Posterior cingulate gyrus (tissue), 11 donors: Measurements from ENCODE around the gene HDDC2.

Experiments used
- DNase-seq, 10 donors: peaks; one replicate each; pipeline versions ENCODE4 v3.0.0 to v3.0.0-alpha.2; 2020 to 2021; ENCODE audit warnings: mixed read lengths in 3 of 10
- intact Hi-C: fragments of 100-400 bp; cut with DNase I; formaldehyde crosslinking; loops from one replicate; pipeline ENCODE4 v1.15.1; 2023

The HDDC2 gene

DNA sequence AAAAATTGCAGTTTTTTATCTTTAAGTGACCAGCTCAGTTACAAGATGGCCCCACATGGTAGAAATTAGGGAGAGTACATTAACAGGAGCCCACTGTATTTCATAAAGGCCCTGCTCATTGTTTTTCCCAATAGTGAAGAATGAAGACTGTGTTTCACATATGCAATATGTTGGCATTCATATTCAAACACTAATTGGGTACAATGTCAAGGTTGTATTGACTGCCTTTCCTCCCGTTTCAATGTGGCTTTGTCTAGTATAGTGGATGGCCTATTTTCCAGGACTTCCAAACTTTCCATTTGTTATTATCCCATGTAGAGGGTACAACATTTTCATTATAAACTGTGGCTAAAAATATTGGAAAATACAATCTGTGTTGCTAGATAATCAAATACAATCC lies 51.3 kb downstream of the HDDC2 start:
- DNase-seq = no peak
- intact Hi-C loops = no loop called here

DNA sequence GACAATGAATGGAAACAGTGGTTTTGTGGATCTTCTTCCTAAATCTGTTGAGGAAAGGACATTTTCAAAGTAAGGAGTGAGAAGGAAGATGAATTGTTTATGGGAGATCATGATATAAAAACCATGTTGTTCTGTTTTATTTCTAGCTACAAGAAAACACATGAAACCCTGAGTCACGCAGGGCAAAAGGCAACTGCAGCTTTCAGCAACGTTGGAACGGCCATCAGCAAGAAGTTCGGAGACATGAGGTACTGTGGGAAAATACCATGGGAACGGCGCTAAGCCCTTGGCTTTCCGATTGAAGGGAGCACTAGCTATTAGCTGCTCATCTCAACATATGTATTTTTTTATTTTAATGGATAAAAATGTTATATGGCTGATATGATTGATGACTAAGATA lies 53.6 kb downstream of the HDDC2 start:
- DNase-seq = no peak
- intact Hi-C loops = no loop called here

DNA sequence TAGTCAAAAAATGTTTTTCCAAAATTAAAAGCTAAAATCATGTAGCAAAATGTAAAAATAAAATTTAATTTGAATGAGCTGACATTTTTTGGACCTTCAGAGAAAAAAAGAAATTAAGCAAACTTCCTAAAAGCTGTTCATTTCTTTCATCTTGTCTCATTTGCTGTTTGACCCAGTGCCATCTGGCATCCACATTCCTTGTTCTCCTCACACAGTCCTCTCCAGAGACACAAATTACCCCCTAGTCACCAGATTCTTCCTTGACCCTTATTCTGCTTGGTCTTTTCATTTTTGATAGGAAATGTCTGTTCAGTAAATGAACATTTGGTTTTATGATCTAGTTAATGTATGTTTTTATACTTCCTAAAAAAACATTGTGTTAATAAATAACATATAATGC lies 55.2 kb downstream of the HDDC2 start:
- DNase-seq = no peak
- intact Hi-C loops = no loop called here

DNA sequence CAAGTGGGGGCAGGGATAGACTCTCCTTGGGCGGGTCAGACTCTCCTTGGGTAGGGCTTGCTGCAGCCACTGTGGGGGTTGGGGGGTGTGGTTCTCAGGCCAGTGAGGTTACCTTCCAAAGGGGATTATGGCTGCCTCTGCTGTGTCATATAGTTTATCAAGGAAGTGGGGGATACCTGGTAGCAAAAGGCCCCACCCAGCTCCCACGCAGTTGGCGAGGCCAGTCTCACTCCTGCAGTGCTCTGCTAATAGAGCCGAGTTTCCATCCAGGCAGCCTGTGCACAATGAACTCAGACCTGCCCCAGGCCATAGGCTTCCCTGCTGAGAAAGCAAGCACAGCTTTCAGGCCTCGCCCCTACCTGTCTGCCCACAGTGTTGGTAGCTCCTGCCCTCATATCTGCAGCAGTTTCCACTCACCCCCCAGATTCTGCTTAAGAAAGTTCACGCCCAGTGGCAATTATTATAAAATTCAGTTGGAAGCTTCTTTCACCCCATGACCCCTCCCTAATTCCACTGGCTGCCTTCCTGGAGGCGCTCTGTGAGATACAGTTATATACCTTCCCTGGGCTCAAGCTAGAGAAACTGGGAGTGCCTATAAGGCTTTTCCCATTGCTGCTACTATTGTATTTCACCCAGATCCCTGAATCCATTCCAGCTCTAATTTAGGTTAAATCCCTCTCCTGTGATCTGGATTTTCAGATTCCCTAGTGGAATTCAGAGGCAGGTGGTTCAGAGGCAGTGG lies 56.1 kb downstream of the HDDC2 start:
- no peak for DNase-seq
- intact Hi-C loops = no loop called here

DNA sequence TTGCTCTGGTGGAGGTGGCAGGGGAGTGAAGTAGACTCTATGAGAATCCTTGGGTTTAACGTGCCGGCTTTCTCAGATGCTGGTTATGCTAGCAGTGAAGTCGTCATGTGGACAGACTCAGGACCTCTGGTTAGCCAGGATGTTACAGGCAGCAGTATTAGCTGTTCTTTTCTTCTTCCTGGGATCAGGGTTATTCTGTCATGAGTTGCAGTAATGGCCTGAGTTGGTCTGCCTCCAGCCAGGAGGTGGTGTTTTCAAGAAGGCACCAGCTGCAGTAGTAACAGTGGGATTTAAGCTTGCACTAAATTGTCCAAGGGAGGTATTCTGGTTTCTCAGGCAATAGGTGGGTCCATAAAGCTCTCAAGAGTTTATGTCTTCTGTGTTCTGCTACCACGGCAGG lies 56.7 kb downstream of the HDDC2 start:
- intact Hi-C loops = no loop called here

DNA sequence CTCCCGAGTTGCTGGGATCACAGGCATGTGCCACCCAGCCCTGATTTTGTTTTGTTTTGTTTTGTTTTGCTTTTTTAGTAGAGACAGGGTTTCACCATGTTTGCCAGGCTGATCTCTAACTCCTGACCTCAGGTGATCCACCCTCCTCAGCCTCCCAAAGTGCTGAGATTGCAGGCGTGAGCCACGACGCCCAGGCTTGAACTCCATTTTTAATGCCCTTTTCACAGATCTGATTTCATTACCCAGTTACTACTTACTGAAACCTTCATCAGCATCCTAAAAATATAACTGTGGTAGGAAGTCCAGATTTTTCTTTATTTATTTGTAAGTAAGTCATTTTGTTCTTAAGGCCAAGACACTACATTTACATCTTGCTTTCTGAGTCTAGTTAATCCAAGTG lies 64.0 kb downstream of the HDDC2 start:
- intact Hi-C loops = no loop called here
- DNase-seq = no peak

More for the DNA sequence above, 56.7 kb downstream of the HDDC2 start:
- DNase-seq = no peak

DNA sequence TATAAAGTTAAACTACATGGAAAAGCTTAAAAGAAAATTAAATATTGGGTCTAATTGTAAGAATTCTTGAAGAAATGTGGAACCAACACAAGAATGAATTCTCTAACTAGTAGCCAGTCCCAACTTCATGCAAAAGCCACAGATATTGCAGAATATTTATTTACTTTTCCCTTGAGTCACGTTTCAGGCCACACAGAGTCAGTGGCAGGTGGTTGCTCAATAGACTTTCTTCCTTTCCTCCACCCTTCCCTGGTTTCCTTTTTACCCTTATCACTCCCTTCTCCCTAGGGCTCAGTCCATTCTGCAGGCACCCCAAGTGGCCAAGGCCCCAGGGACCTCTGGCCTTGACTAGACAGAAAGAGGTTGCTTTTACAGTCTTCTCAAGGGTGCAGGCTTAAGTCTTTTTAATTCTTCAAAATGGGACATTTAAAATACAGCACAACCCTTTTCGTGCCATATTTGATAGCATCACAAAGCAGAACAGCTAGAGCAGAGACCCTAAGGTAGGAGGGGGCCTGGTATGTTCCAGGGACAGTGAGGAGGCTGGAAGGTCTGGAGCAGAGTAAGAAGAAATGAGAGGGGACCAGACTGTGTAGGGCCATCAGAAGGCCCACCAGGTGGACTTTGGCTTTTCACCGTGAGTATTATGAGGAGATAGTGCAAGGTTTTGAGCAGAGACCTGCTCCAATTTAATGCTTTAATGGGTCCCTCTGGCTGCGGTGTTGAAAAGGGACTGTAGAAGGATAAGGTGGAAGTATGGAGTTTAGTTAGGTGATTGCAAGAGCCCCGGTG lies 65.0 kb downstream of the HDDC2 start:
- intact Hi-C loops = no loop called here
- no peak for DNase-seq

DNA sequence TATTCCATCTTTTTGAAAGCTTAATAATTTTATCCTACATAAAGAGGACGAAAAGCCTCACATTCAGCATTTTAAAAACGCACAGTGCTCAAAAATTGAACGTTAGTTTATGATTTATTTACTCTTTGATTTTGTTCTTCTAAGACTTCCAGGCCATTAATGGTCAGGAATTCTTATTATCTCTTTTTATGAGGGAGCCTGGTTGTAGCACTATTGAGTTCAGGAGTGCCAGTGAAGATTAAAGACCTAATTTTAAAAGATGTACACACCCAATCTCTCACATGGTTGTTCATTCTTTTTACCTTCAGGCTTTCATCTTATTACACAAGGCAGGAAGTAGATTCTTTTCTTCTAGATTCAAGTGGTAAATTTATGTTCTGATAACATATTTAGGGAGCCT lies 68.6 kb downstream of the HDDC2 start:
- intact Hi-C loops = no loop called here
- no peak for DNase-seq

DNA sequence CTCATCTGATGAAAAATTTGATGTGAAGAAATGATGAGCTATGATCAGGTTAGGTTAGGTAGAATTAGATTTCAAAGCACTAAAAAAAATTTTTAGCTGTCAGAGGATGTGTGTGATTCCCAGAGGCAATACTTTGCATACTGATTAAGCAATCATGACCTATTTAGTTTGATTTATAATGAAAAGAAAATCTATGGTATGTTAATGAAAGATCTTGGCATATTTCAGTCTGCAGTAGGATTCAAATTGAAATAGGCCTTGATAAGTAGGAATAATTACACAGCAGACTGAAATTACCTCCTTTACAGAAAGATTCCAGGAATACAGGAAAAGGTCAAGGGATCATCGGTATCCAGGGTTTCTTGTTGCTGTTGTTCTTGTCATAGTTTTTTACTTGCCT lies 69.3 kb downstream of the HDDC2 start:
- no peak for DNase-seq
- intact Hi-C loops = no loop called here

DNA sequence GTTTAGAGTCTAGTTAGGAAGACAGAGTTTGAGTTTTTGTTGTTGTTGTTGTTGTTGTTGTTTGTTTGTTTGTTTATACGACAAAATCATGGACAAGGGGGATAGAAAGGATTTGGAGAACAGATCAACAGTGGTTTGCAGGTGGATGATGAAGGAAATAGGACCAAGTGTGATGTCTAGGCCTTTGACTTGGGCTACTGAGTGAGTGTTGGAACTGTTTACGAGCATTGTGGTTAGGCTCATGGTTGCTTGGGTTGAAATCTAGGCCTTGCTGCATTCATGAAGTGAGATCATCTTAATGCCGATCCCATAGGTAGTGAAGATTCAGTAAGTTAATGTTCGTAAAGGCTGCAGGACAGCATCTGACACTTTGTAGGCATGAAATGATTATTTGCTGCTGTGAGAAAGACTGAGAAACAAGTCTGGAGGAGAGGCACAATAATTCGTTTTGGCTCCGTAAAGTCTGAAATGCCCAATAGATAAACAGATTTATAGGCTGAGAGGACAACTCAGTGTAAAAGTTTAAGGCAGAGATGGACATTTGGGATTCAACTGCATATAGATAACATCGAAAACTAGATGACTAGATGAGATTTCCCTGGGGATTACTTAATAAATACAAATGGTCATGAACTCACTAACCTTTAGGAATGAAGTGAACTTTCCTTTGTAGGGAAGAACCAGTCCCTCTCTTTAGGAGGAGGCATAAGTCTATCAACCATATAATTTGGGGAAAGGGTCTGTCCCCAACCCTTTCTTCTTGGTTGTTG lies 70.0 kb downstream of the HDDC2 start:
- no peak for DNase-seq
- intact Hi-C loops = no loop called here

DNA sequence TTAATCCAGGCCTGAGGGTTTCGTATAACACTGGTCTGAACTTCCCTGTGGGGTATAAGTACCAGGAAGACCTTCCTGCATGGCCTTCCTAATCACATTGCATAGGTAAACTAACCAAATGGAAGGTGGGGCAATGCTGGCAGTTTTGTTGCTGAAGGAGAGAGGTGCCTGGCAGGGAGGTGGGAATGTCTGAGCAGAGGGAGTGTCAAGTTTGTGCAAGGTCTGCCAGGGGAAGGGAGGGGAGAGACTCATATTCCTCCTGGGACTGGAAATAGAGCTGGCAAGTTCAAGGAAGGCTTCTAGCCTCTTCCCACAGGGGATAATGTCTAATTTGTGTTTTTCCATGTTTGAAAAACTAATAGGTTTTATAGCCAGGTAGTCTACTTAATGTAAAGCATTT lies 70.6 kb downstream of the HDDC2 start:
- DNase-seq = no peak
- intact Hi-C loops = no loop called here

DNA sequence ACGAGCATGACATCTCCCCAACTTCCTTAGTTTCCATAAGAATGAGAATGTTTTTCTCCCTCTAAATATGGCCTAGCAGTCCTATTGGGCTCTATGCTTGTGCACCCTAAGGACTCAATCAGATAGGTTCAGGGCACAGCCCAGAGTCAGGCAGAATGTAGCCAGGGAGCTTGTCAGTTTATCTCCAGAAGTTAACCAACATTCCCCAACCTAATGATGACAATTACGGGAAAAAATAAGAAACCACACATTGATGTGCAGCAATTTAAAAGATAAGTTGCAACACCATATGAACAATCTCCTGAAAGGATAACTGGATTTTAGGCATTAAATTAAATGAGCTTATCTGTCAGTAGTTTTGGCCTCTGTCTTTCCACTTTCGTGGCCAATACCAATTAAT lies 71.1 kb downstream of the HDDC2 start:
- no peak for DNase-seq
- intact Hi-C loops = no loop called here

DNA sequence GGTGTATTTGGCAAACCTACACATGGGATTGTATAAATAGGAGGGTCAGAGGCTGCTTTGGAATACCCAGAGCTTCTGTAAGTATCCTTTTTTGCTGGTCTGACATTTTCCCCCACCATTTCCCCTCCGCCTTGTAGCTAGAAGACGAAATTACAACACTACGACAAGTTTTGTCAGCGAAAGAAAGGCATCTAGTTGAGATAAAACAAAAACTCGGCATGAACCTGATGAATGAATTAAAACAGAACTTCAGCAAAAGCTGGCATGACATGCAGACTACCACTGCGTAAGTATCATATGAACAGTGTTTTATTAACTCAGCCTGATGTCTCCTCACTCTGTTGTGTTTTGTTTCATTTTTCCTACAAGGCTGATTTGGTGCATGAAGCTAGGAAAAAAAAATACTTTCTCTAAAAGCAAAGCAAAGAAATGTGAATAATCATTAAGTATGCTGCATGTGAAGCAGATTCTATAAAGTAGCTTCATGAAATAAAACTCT lies 72.7 kb downstream of the HDDC2 start:
- intact Hi-C loops = no loop called here
- DNase-seq = no peak

DNA sequence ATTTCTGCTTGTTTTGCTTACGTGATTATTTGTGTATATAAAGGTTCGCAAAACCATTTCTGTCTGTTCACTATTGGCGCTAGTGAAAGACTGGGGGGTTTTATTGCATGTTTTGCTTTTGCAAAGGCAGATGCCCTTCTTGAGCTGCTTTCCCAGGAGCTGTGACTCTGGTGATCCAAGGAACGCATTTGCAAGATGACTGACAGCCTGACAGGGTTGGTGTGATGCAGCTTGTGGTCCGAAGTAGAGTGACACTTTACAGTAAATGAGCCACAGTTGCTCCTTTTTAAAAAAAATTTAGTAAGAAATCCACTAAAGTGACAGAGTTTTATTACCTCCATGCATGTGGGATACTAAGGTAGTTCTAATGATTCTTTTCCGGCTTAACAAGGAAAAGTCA lies 74.5 kb downstream of the HDDC2 start:
- intact Hi-C loops = no loop called here
- DNase-seq = no peak
